Midbrain (tissue), 1 donor: Measurements from ENCODE around the gene ME3.

Source experiments
- DNase-seq: peaks from one replicate; lab custom pipeline; 2025; lab: John Stamatoyannopoulos, UW

The ME3 gene

GRCh38 chr11:86672007-86672621 lies at the start of gene ME3:
Gene ME3, minus strand, starts transcription at chr11:86672616.
- DNase-seq: peak; percentile 39

- no peak for DNase-seq
Measured at GRCh38 chr11:86722006-86722405, 49.6 kb upstream of the ME3 start.

- no peak for DNase-seq
Measured at GRCh38 chr11:86720546-86720945, 48.1 kb upstream of the ME3 start.

- DNase-seq: no peak
Measured at GRCh38 chr11:86719781-86720463, 47.5 kb upstream of the ME3 start.

GRCh38 chr11:86718999-86719398 lies 46.6 kb upstream of the ME3 start:
- DNase-seq: no peak

GRCh38 chr11:86718521-86718920 lies 46.1 kb upstream of the ME3 start:
- DNase-seq: no peak

- DNase-seq: no peak
Measured at GRCh38 chr11:86717817-86718501, 45.5 kb upstream of the ME3 start.

GRCh38 chr11:86715611-86716010 lies 43.2 kb upstream of the ME3 start:
- no peak for DNase-seq

GRCh38 chr11:86713552-86713951 lies 41.1 kb upstream of the ME3 start:
- DNase-seq: no peak

GRCh38 chr11:86710936-86711335 lies 38.5 kb upstream of the ME3 start:
- DNase-seq: no peak

GRCh38 chr11:86708669-86709068 lies 36.3 kb upstream of the ME3 start:
- no peak for DNase-seq

- DNase-seq: no peak
Measured at GRCh38 chr11:86706338-86707131, 34.1 kb upstream of the ME3 start.

- no peak for DNase-seq
Measured at GRCh38 chr11:86704710-86705109, 32.3 kb upstream of the ME3 start.

GRCh38 chr11:86703987-86704386 lies 31.6 kb upstream of the ME3 start:
- no peak for DNase-seq

GRCh38 chr11:86702220-86702983 lies 30.0 kb upstream of the ME3 start:
- DNase-seq: no peak

- DNase-seq: no peak
Measured at GRCh38 chr11:86699040-86699791, 26.8 kb upstream of the ME3 start.

GRCh38 chr11:86698639-86699038 lies 26.2 kb upstream of the ME3 start:
- DNase-seq: no peak

- DNase-seq: no peak
Measured at GRCh38 chr11:86696451-86696850, 24.0 kb upstream of the ME3 start.

GRCh38 chr11:86696004-86696403 lies 23.6 kb upstream of the ME3 start:
- no peak for DNase-seq

GRCh38 chr11:86695373-86695772 lies 23.0 kb upstream of the ME3 start:
- no peak for DNase-seq

- no peak for DNase-seq
Measured at GRCh38 chr11:86693518-86693917, 21.1 kb upstream of the ME3 start.
